Colonic mucosa (tissue), 4 donors: Measurements from ENCODE around the gene ZNF106. TPM values are rescaled to one million over a fixed set of nuclear protein-coding genes. Genes with fewer than 3 reads are reported as not detected.
A peak's percentile ranks its signal among the peaks of the same experiment; 100 is the strongest.

Experiments
- DNase-seq: peaks from one replicate; pipeline ENCODE4 v3.0.0-alpha.2; 2020
- H3K27ac ChIP-seq: fragments of 200-600 bp; one replicate; pipeline ENCODE4 v1.8.0; 2021
- H3K27me3 ChIP-seq: fragments of 200-600 bp; one replicate; pipeline ENCODE4 v1.8.0; 2021
- H3K36me3 ChIP-seq: fragments of 200-600 bp; one replicate; pipeline ENCODE4 v1.8.0; 2021
- H3K4me1 ChIP-seq: fragments of 200-600 bp; one replicate; pipeline ENCODE4 v1.8.0; 2021; ENCODE audit warnings: mild to moderate bottlenecking
- H3K4me3 ChIP-seq: fragments of 200-600 bp; one replicate; pipeline ENCODE4 v1.8.0; 2021
- H3K9ac ChIP-seq, 2 donors: one replicate each; pipeline ENCODE4 v1.7.0; 2013; ENCODE audit warnings: control low read depth in 2 of 2, low read depth in 2 of 2, low read length in 2 of 2
- H3K9me3 ChIP-seq: fragments of 200-600 bp; one replicate; pipeline ENCODE4 v1.8.0; 2021
- CTCF ChIP-seq: fragments of 200-600 bp; IDR thresholded peaks from one replicate; pipeline ENCODE4 v1.8.0; 2022; ENCODE audit warnings: antibody characterized with exemption, mild to moderate bottlenecking
- intact Hi-C: fragments of 100-400 bp; cut with DNase I; formaldehyde crosslinking; loops from one replicate; pipeline ENCODE4 v1.14.1; 2022
- total RNA-seq, 2 donors: library from RNA; stranded (reverse); fragmentation: NEBNext Ultra II Directional in 1 of 2; extraction: Animal tissue kit (Norgen Biotek cat#: 25700) in 1 of 2; gene quantifications; one replicate each; pipeline ENCODE4 v1.2.1, GENCODE V29; 2021
- donor health status: healthy.
- donor health status: DM: no; HTN: no; CAD: no.
- donor health status: DM: no; HTN: no; CAD: no.

ZNF106 gene
- total RNA-seq, 2 donors from 2014 or later = 41.9 to 46.9 TPM

- no peak for TF ChIP-seq CTCF
- H3K9ac ChIP-seq = no peak overlapping the region
- intact Hi-C loops = no loop called here
- DNase-seq = no peak
- H3K27me3 ChIP-seq = no peaks in the 10 kb centered on the region
- no peaks in the 10 kb centered on the region for H3K36me3 ChIP-seq
- no peak overlapping the region for H3K27ac ChIP-seq
- H3K4me3 ChIP-seq = no peak overlapping the region
- H3K4me1 ChIP-seq = no peaks in the 10 kb centered on the region
- no peaks in the 10 kb centered on the region for H3K9me3 ChIP-seq
These were observed 16.1 kb downstream of the ZNF106 start for GRCh38 chr15:42474827-42475226.

GRCh38 chr15:42471002-42471401, 19.9 kb downstream of the ZNF106 start:
- no peak overlapping the region for H3K27ac ChIP-seq
- intact Hi-C loops = no loop called here
- H3K9ac ChIP-seq = no peak overlapping the region
- TF ChIP-seq CTCF = no peak
- H3K27me3 ChIP-seq = no peaks in the 10 kb centered on the region
- H3K4me1 ChIP-seq = no peaks in the 10 kb centered on the region
- no peaks in the 10 kb centered on the region for H3K36me3 ChIP-seq
- H3K4me3 ChIP-seq = no peak overlapping the region
- DNase-seq = no peak
- H3K9me3 ChIP-seq = no peaks in the 10 kb centered on the region

GRCh38 chr15:42465520-42466259, 25.3 kb downstream of the ZNF106 start:
- Histone ChIP-seq H3K27ac (no peak overlapping the region), H3K9me3 (no peaks in the 10 kb centered on the region), H3K4me1 (no peaks in the 10 kb centered on the region), H3K27me3 (no peaks in the 10 kb centered on the region), H3K4me3 (no peak overlapping the region), H3K36me3 (no peaks in the 10 kb centered on the region), H3K9ac (no peak overlapping the region)
- no peak for TF ChIP-seq CTCF
- no peak for DNase-seq
- intact Hi-C loops = no loop called here

- H3K27me3 ChIP-seq = no peaks in the 10 kb centered on the region
- intact Hi-C loops = no loop called here
- no peak for DNase-seq
- no peak overlapping the region for H3K27ac ChIP-seq
- H3K4me3 ChIP-seq = no peak overlapping the region
- no peaks in the 10 kb centered on the region for H3K4me1 ChIP-seq
- H3K9me3 ChIP-seq = no peaks in the 10 kb centered on the region
- no peak for TF ChIP-seq CTCF
- H3K9ac ChIP-seq = no peak overlapping the region
- H3K36me3 ChIP-seq = no peaks in the 10 kb centered on the region
These were observed 29.7 kb downstream of the ZNF106 start for GRCh38 chr15:42461261-42461660.

GRCh38 chr15:42457445-42458442, 33.2 kb downstream of the ZNF106 start:
- TF ChIP-seq CTCF = no peak
- no peaks in the 10 kb centered on the region for H3K27me3 ChIP-seq
- no peaks in the 10 kb centered on the region for H3K36me3 ChIP-seq
- H3K9me3 ChIP-seq = no peaks in the 10 kb centered on the region
- H3K27ac ChIP-seq = peak overlapping the region; percentile 13
- no peaks in the 10 kb centered on the region for H3K4me1 ChIP-seq
- DNase-seq = peak; percentile 40
- H3K4me3 ChIP-seq = no peak overlapping the region
- no peak overlapping the region for H3K9ac ChIP-seq
- intact Hi-C loops = no loop called here
